ENCODE data around the gene GNG4.
"Not testable (repeated sequence)": the region's sequence is repeated elsewhere in the genome, so short reads cannot be mapped to it uniquely, and the experiment has no call there.

GNG4 gene

GRCh38 chr1:235583511-235584001, 66.0 kb downstream of the GNG4 start:
- H3K4me3 ChIP-seq (ENCODE audit: low read length): no peak overlapping the region
- TF ChIP-seq CTCF (conservative IDR thresholded peaks at IDR 0.05; ENCODE audit: low read length): peak; percentile 6; the same call in 1 of the 2 replicates
- DNase-seq (ENCODE audit: low read depth): no peak

GRCh38 chr1:235582130-235582529, 67.5 kb downstream of the GNG4 start:
- TF ChIP-seq CTCF (conservative IDR thresholded peaks at IDR 0.05; ENCODE audit: low read length): no peak
- DNase-seq (ENCODE audit: low read depth): no peak
- no peak overlapping the region for H3K4me3 ChIP-seq (ENCODE audit: low read length)

GRCh38 chr1:235579891-235580290, 69.7 kb downstream of the GNG4 start:
- no peak for TF ChIP-seq CTCF (conservative IDR thresholded peaks at IDR 0.05; ENCODE audit: low read length)
- no peak for DNase-seq (ENCODE audit: low read depth)
- no peak overlapping the region for H3K4me3 ChIP-seq (ENCODE audit: low read length)

- DNase-seq (ENCODE audit: low read depth): no peak
- TF ChIP-seq CTCF (conservative IDR thresholded peaks at IDR 0.05; ENCODE audit: low read length): no peak
- no peak overlapping the region for H3K4me3 ChIP-seq (ENCODE audit: low read length)
These were observed 74.0 kb downstream of the GNG4 start for GRCh38 chr1:235575597-235575996.

GRCh38 chr1:235573880-235574279, 75.7 kb downstream of the GNG4 start:
- TF ChIP-seq CTCF (conservative IDR thresholded peaks at IDR 0.05; ENCODE audit: low read length): no peak
- DNase-seq (ENCODE audit: low read depth): no peak
- no peak overlapping the region for H3K4me3 ChIP-seq (ENCODE audit: low read length)

- DNase-seq (ENCODE audit: low read depth); H3K4me3 ChIP-seq (ENCODE audit: low read length): not testable (repeated sequence)
These were observed 76.6 kb downstream of the GNG4 start for GRCh38 chr1:235572971-235573370.

GRCh38 chr1:235571482-235571881, 78.1 kb downstream of the GNG4 start:
- no peak for DNase-seq (ENCODE audit: low read depth)
- no peak overlapping the region for H3K4me3 ChIP-seq (ENCODE audit: low read length)
- TF ChIP-seq CTCF (conservative IDR thresholded peaks at IDR 0.05; ENCODE audit: low read length): no peak
